HepG2 (cell line): ENCODE measurements around the gene SNX24. TPM values are rescaled to one million over a fixed set of nuclear protein-coding genes. Genes with fewer than 3 reads are reported as not detected.

Experiments used
- AFF4 ChIP-seq: sonication (generic); formaldehyde crosslinking; IDR thresholded peaks from 2 replicates; pipeline ENCODE4 v1.4.0; 2020; ENCODE audit warnings: missing genetic modification reagents
- AHDC1 ChIP-seq: sonication (generic); formaldehyde crosslinking; IDR thresholded peaks from 2 replicates; pipeline ENCODE4 v1.5.1; 2020; ENCODE audit warnings: mild to moderate bottlenecking, missing genetic modification reagents, borderline replicate concordance
- MAFG ChIP-seq: sonication (generic); formaldehyde crosslinking; IDR thresholded peaks from 2 replicates; pipeline ENCODE4 v1.5.1; 2020; ENCODE audit warnings: mild to moderate bottlenecking, missing genetic modification reagents
- RFXANK ChIP-seq: IDR thresholded peaks from 2 replicates; pipeline ENCODE4 v1.6.1; 2016
- YEATS2 ChIP-seq: sonication (generic); formaldehyde crosslinking; IDR thresholded peaks from 2 replicates; pipeline ENCODE4 v1.4.0; 2020; ENCODE audit warnings: missing genetic modification reagents, borderline replicate concordance
- ZBTB7B ChIP-seq: sonication (generic); formaldehyde crosslinking; IDR thresholded peaks from 2 replicates; pipeline ENCODE4 v1.4.0; 2020; ENCODE audit warnings: missing genetic modification reagents
- ZNF274 ChIP-seq: sonication (generic); formaldehyde crosslinking; IDR thresholded peaks from 2 replicates; pipeline ENCODE4 v1.5.1; 2020; ENCODE audit warnings: mild to moderate bottlenecking, missing genetic modification reagents
- ZNF598 ChIP-seq: sonication (generic); formaldehyde crosslinking; IDR thresholded peaks from 2 replicates; pipeline ENCODE4 v1.5.1; 2020; ENCODE audit warnings: mild to moderate bottlenecking, missing genetic modification reagents, borderline replicate concordance
- ZNF629 ChIP-seq: sonication (generic); formaldehyde crosslinking; conservative IDR thresholded peaks from 2 replicates; pipeline ENCODE4 v1.5.0; 2020; ENCODE audit warnings: missing genetic modification reagents
- ZNF747 ChIP-seq: sonication (generic); formaldehyde crosslinking; IDR thresholded peaks from 2 replicates; pipeline ENCODE4 v1.8.1; 2023; ENCODE audit warnings: missing genetic modification reagents, mild to moderate bottlenecking, borderline replicate concordance
- ZNF749 ChIP-seq: sonication (generic); formaldehyde crosslinking; IDR thresholded peaks from 2 replicates; pipeline ENCODE4 v1.8.0; 2022; ENCODE audit warnings: mild to moderate bottlenecking, missing genetic modification reagents, moderate library complexity, borderline replicate concordance
- polyA plus RNA-seq, 8 experiments: library from polyadenylated mRNA; depleted of rRNA in 3 of 8; stranded (reverse) in 7 of 8; unstranded in 1 of 8; fragments of >200 nt; fragmentation: Illumina TruSeq in 4 of 8; extraction: Trizol in 4 of 8; gene quantifications; 2 replicates each; pipeline versions ENCODE4 v1.2.1 to v1.2.3, GENCODE V29; 2011 to 2016; ENCODE audit warnings: low read depth in 4 of 8, missing spikeins in 1 of 8, mixed read lengths in 1 of 8; ENCODE audit not compliant: insufficient read depth in 1 of 8
- total RNA-seq, 5 experiments: library from RNA; depleted of rRNA; stranded (reverse); fragments of >200 nt; fragmentation: Illumina TruSeq; extraction: Trizol; gene quantifications; 2 replicates each; pipeline ENCODE4 v1.2.3, GENCODE V29; 2016; ENCODE audit warnings: low read depth in 1 of 5
- TF ChIP-seq, protein P1 (sequence below): sonication (generic); formaldehyde crosslinking; IDR thresholded peaks from 2 replicates; pipeline ENCODE4; 2020; ENCODE audit warnings: missing genetic modification reagents, mild to moderate bottlenecking, borderline replicate concordance
- TF ChIP-seq, protein P2 (sequence below): sonication (generic); formaldehyde crosslinking; conservative IDR thresholded peaks from 2 replicates; pipeline ENCODE4 v1.4.0; 2020; ENCODE audit warnings: missing genetic modification reagents
- TF ChIP-seq, protein P3 (sequence below): sonication (generic); formaldehyde crosslinking; IDR thresholded peaks from 2 replicates; pipeline ENCODE4 v1.4.0; 2020; ENCODE audit warnings: missing genetic modification reagents

The SNX24 gene
- total and polyA plus RNA-seq, 2 of the 13 experiments (the other 11 are each of a cell fraction or from before 2014, with no cell fraction given): 7.2 to 23.7 TPM

GRCh38 chr5:122846051-122846550, 688 bp downstream of the SNX24 start (continued):
- no peak for TF ChIP-seq AFF4 (CRISPR knock-in tag)
- no peak for TF ChIP-seq MAFG (CRISPR knock-in tag)
- TF ChIP-seq, protein P1, sequence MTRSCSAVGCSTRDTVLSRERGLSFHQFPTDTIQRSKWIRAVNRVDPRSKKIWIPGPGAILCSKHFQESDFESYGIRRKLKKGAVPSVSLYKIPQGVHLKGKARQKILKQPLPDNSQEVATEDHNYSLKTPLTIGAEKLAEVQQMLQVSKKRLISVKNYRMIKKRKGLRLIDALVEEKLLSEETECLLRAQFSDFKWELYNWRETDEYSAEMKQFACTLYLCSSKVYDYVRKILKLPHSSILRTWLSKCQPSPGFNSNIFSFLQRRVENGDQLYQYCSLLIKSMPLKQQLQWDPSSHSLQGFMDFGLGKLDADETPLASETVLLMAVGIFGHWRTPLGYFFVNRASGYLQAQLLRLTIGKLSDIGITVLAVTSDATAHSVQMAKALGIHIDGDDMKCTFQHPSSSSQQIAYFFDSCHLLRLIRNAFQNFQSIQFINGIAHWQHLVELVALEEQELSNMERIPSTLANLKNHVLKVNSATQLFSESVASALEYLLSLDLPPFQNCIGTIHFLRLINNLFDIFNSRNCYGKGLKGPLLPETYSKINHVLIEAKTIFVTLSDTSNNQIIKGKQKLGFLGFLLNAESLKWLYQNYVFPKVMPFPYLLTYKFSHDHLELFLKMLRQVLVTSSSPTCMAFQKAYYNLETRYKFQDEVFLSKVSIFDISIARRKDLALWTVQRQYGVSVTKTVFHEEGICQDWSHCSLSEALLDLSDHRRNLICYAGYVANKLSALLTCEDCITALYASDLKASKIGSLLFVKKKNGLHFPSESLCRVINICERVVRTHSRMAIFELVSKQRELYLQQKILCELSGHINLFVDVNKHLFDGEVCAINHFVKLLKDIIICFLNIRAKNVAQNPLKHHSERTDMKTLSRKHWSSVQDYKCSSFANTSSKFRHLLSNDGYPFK: no peak
- no peak for TF ChIP-seq ZNF274 (CRISPR knock-in tag)
- TF ChIP-seq ZBTB7B (CRISPR knock-in tag): 0 out of 2 replicates have a peak, but pooled peaks have one; percentile 10
- no peak for TF ChIP-seq ZNF598 (CRISPR knock-in tag)
- no peak for TF ChIP-seq RFXANK (CRISPR knock-in tag)
- no peak for TF ChIP-seq ZNF749 (CRISPR knock-in tag)
- TF ChIP-seq ZNF629 (CRISPR knock-in tag): no peak
- TF ChIP-seq, protein P2, sequence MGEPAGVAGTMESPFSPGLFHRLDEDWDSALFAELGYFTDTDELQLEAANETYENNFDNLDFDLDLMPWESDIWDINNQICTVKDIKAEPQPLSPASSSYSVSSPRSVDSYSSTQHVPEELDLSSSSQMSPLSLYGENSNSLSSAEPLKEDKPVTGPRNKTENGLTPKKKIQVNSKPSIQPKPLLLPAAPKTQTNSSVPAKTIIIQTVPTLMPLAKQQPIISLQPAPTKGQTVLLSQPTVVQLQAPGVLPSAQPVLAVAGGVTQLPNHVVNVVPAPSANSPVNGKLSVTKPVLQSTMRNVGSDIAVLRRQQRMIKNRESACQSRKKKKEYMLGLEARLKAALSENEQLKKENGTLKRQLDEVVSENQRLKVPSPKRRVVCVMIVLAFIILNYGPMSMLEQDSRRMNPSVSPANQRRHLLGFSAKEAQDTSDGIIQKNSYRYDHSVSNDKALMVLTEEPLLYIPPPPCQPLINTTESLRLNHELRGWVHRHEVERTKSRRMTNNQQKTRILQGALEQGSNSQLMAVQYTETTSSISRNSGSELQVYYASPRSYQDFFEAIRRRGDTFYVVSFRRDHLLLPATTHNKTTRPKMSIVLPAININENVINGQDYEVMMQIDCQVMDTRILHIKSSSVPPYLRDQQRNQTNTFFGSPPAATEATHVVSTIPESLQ: no peak
- no peak for TF ChIP-seq ZNF747
- TF ChIP-seq, protein P3, sequence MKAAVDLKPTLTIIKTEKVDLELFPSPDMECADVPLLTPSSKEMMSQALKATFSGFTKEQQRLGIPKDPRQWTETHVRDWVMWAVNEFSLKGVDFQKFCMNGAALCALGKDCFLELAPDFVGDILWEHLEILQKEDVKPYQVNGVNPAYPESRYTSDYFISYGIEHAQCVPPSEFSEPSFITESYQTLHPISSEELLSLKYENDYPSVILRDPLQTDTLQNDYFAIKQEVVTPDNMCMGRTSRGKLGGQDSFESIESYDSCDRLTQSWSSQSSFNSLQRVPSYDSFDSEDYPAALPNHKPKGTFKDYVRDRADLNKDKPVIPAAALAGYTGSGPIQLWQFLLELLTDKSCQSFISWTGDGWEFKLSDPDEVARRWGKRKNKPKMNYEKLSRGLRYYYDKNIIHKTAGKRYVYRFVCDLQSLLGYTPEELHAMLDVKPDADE (CRISPR knock-in tag): no peak
- peak; percentile 31; the same call in 1 of the 2 replicates for TF ChIP-seq AHDC1
- TF ChIP-seq YEATS2 (CRISPR knock-in tag): no peak
